Measurements from ENCODE around the gene PTTG1. TPM values are rescaled to one million over a fixed set of nuclear protein-coding genes. Genes with fewer than 3 reads are reported as not detected.

The PTTG1 gene
- total and polyA plus RNA-seq, 12 donors: 0.32 to 17.5 (median 1.7) TPM; not detected in 1

DNA sequence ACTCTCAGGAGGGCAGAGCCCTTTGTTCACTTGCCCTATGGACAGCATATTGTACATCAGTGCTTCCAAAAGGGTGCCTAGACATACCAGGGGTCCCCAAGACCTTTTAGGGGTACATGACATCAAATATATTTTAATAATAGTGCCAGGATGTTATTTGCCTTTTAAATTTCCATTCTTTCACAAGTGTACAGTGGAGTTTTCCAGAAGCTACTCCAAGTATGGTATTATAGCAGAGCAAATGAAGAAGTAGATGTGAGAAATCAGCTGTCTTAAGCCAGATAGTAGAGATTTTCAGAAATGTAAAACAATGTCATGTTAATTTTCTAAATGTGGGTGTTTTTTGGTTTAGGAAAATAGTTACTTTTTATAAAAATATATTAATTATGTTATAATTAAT lies 15.6 kb downstream of the PTTG1 start:
- Histone ChIP-seq H3K27me3 (peaks cover 0 to 7% (median 0%) of the 10 kb centered on the region in 7 donors), H3K4me3 (no peak overlapping the region), H3K9me3 (no peaks in the 10 kb centered on the region), H3K4me1 (peaks cover 0 to 26% (median 6%) of the 10 kb centered on the region in 9 donors), H3K27ac (no peak overlapping the region), H3K36me3 (no peaks in the 10 kb centered on the region)
- DNase-seq (no peak), ATAC-seq (no peak)
- TF ChIP-seq, protein P1, sequence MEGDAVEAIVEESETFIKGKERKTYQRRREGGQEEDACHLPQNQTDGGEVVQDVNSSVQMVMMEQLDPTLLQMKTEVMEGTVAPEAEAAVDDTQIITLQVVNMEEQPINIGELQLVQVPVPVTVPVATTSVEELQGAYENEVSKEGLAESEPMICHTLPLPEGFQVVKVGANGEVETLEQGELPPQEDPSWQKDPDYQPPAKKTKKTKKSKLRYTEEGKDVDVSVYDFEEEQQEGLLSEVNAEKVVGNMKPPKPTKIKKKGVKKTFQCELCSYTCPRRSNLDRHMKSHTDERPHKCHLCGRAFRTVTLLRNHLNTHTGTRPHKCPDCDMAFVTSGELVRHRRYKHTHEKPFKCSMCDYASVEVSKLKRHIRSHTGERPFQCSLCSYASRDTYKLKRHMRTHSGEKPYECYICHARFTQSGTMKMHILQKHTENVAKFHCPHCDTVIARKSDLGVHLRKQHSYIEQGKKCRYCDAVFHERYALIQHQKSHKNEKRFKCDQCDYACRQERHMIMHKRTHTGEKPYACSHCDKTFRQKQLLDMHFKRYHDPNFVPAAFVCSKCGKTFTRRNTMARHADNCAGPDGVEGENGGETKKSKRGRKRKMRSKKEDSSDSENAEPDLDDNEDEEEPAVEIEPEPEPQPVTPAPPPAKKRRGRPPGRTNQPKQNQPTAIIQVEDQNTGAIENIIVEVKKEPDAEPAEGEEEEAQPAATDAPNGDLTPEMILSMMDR (IDR thresholded peaks at IDR 0.05): no peak
- intact Hi-C loops (cut with DNase I): loop anchor here in 1 of 10 donors (5.0 kb wide), 1 partner anchor 70 kb away; no protein-coding TSS in a partner anchor

DNA sequence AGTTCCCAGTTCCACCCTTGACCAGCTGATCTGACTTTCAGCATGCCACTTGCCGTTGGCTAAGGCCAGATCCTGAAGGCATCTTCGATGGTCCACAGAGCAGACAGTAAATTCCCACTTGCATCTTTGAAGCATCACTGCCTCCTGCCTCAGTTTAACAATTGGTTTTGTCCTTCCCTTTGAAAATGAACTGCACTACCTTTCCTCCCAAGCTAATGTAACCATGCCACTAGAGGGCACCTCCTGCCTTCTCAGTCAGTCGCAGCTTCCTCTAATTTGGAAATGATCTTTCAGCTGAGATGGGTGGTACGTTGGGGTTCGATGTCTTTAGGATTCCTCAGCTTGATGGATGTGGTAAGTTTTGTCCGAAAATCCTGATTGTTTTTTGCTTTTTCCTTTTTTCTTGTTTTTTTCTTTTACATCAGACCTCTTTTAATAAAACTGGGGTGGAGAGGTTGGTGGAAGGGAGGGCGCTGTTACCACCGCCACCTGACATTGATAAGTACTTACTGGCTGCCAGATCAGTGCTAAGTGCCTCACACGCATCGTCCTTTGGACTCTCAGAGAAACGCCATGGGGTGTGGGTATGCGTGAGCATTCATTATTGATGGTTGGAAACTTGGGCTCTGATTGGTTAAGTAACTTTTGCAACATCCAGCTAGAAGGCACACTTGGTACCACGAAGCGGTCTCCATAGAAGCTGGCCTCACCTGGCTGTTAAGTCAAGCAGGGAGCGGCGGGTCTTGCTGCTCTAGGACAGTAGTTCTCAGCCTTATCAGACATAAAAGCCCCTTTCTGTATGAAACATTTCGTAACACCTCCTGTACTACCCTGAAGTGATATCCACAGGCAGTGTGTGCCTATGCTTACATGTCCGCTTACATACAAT lies 16.9 kb downstream of the PTTG1 start:
- no peaks in the 10 kb centered on the region for H3K36me3 ChIP-seq
- DNase-seq (peak in 1 of 2 donors; percentile 58), ATAC-seq (peak; percentile 63 to 91 (median 82))
- H3K27ac ChIP-seq: peak overlapping the region in 5 of 10 donors; percentile 23 to 56 (median 40)
- H3K9me3 ChIP-seq: no peaks in the 10 kb centered on the region
- intact Hi-C loops (cut with DNase I): loop anchor here in 2 of 10 donors (2.0 to 5.0 kb wide), 2 partner anchors 69 to 70 kb away; no protein-coding TSS in a partner anchor
- TF ChIP-seq, protein P1 (IDR thresholded peaks at IDR 0.05): peak; percentile 40 to 82 (median 67)
- H3K27me3 ChIP-seq: peaks cover 0 to 7% (median 0%) of the 10 kb centered on the region in 7 donors
- H3K4me3 ChIP-seq: peak overlapping the region; percentile 9 to 55 (median 46)
- peaks cover 0 to 26% (median 6%) of the 10 kb centered on the region in 9 donors for H3K4me1 ChIP-seq
- WGBS, 2 donors: 5% methylated on average over 18 of the region's 18 CpGs

DNA sequence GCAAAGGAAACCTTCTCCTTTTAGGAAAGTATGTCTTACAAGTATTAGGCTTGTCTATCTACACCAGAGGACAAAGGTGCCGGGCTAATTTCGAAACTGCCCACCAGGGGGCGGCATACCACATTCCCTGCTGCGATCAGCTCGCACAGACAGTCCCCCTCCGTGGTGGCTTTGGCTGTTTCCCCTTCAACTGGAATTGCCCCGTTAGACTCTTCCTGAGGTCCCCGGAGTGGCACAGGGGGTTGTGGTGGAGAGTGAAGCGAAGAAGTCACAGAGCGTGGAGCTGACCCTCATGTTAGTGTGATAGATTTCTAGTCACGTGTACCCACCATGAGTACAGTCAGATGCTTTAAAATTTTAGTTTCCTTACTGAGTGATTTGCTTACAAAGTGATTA lies 17.5 kb downstream of the PTTG1 start:
- WGBS, 2 donors: 1% methylated on average over 11 of the region's 11 CpGs
- H3K9me3 ChIP-seq: no peaks in the 10 kb centered on the region
- DNase-seq: peak; percentile 86 to 87
- H3K4me1 ChIP-seq: peaks cover 0 to 26% (median 6%) of the 10 kb centered on the region in 9 donors
- H3K27ac ChIP-seq: peak overlapping the region in 4 of 10 donors; percentile 23 to 56 (median 44)
- no peaks in the 10 kb centered on the region for H3K36me3 ChIP-seq
- H3K27me3 ChIP-seq: peaks cover 0 to 7% (median 0%) of the 10 kb centered on the region in 7 donors
- TF ChIP-seq, protein P1 (IDR thresholded peaks at IDR 0.05): peak; percentile 86 to 96 (median 94)
- H3K4me3 ChIP-seq: peak overlapping the region; percentile 9 to 55 (median 46)
- intact Hi-C loops (cut with DNase I): loop anchor here in 2 of 10 donors (2.0 to 5.0 kb wide), 2 partner anchors 68 to 70 kb away; no protein-coding TSS in a partner anchor
- ATAC-seq: peak; percentile 90 to 98 (median 95)

DNA sequence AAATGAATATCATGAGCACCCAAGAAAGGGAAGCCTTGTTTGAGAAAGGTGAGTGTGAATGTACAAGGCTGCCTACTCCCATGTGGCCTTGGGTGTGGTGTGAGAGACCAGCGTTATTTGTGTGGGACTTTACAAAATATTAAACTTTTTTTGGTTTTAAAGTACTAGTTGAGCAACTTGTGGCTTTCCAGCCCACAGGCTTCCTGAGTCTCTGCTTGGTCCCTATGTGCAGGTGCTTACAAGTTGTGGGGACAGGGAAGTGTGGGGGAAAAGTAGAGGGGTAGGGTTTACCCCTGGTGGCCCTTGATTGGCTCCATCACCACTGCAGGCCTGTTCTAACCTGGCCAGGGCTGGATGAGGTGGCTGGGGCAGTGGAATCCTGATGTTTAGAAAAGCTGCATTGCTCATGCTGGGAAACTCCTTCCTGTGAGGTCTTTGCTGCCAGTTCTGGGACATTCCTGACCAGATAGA lies 19.7 kb downstream of the PTTG1 start:
- intact Hi-C loops (cut with DNase I): loop anchor here in 1 of 10 donors (5.0 kb wide), 1 partner anchor 66 kb away; no protein-coding TSS in a partner anchor
- H3K27me3 ChIP-seq: no peaks in the 10 kb centered on the region
- no peak overlapping the region for H3K4me3 ChIP-seq
- no peaks in the 10 kb centered on the region for H3K36me3 ChIP-seq
- WGBS, 2 donors: 36 to 70% methylated on average over 1 of the region's 1 CpG
- no peak overlapping the region for H3K27ac ChIP-seq
- TF ChIP-seq, protein P1 (IDR thresholded peaks at IDR 0.05): no peak
- ATAC-seq: no peak
- peaks cover 0 to 26% (median 6%) of the 10 kb centered on the region in 9 donors for H3K4me1 ChIP-seq
- H3K9me3 ChIP-seq: no peaks in the 10 kb centered on the region
- DNase-seq: no peak

Measured in heart right ventricle (tissue), 16 donors.